ENCODE data around the gene SLC15A1. TPM values are rescaled to one million over a fixed set of nuclear protein-coding genes. Genes with fewer than 3 reads are reported as not detected.

The SLC15A1 gene
- total RNA-seq, 1 experiment from 2014 or later, result 2.6 TPM

GRCh38 chr13:98721825-98722510, 30.5 kb downstream of the SLC15A1 start:
- TF ChIP-seq ZBTB33 (IDR thresholded peaks at IDR 0.05; ENCODE audit: extremely low read depth, insufficient replicate concordance, low read length) (no peak), YY1 (IDR thresholded peaks at IDR 0.05; ENCODE audit: extremely low read depth, insufficient replicate concordance, low read depth, low read length) (no peak), MAX (IDR thresholded peaks at IDR 0.05) (no peak), POLR2AphosphoS5 (IDR thresholded peaks at IDR 0.05; ENCODE audit: low read depth, low read length) (no peak), ZNF274 (IDR thresholded peaks at IDR 0.05; ENCODE audit: low read depth, low read length) (no peak), EZH2phosphoT487 (IDR thresholded peaks at IDR 0.05; ENCODE audit: borderline replicate concordance) (no peak), SP1 (IDR thresholded peaks at IDR 0.05; ENCODE audit: low read depth) (peak; percentile 56; the same call in 1 of the 2 replicates), EZH2 (IDR thresholded peaks at IDR 0.05) (no peak), JUND (IDR thresholded peaks at IDR 0.05) (peak; percentile 64), FOSL1 (IDR thresholded peaks at IDR 0.05; ENCODE audit: low read depth) (peak; percentile 82), CEBPB (IDR thresholded peaks at IDR 0.05; ENCODE audit: low read depth) (0 out of 2 replicates have a peak, but pooled peaks have one; percentile 33), POLR2A (IDR thresholded peaks at IDR 0.05; ENCODE audit: borderline replicate concordance, extremely low read depth, insufficient read depth, insufficient read length) (no peak), ZFX (IDR thresholded peaks at IDR 0.05) (no peak), SRF (IDR thresholded peaks at IDR 0.05; ENCODE audit: low read depth) (0 out of 2 replicates have a peak, but pooled peaks have one; percentile 34), EGR1 (IDR thresholded peaks at IDR 0.05; ENCODE audit: low read depth) (no peak)
- Histone ChIP-seq H4K20me1 (ENCODE audit: insufficient read depth) (no peaks in the 10 kb centered on the region), H3K9me2 (ENCODE audit: insufficient read depth) (no peaks in the 10 kb centered on the region), H3K27me3 (ENCODE audit: insufficient read depth, low read length) (no peaks in the 10 kb centered on the region), H3K9ac (ENCODE audit: low read length) (no peak overlapping the region), H3K36me3 (ENCODE audit: control insufficient read depth in 1 of 2, insufficient read depth in 2 of 2, low read length in 2 of 2) (no peaks in the 10 kb centered on the region), H3K9me3 (ENCODE audit: control insufficient read depth in 1 of 2, insufficient read depth in 1 of 2, low read depth in 1 of 2, low read length in 2 of 2) (no peaks in the 10 kb centered on the region), H3K79me2 (ENCODE audit: insufficient read depth, low read length) (no peaks in the 10 kb centered on the region), H3K4me1 (ENCODE audit: control insufficient read depth in 1 of 2, insufficient read depth in 2 of 2, low read length in 2 of 2) (peaks cover 0 to 9% of the 10 kb centered on the region in 2 experiments; a peak in 1 of 4 replicates), H3K27ac (ENCODE audit: low read depth, low read length) (no peak overlapping the region), H3K4me2 (ENCODE audit: low read length) (no peak overlapping the region), H2AFZ (ENCODE audit: low read depth, low read length, poor library complexity, severe bottlenecking) (no peak overlapping the region), H3K4me3 (replicated peaks in 1 of 2; ENCODE audit: low read depth in 1 of 2, low read length in 2 of 2) (no peak overlapping the region)
- DNase-seq (ENCODE audit: low read depth, low spot score) (no peak), ATAC-seq (no peak)
- ChIA-PET CTCF (no interaction called here), RAD21 (ENCODE audit: low non-redundant PET in 1 of 2, low total read pairs in 2 of 2, uncharacterized antibody in 2 of 2, unreplicated experiment in 2 of 2) (no interaction called here), POLR2A (no interaction called here)
- no TSS peak for BruUV-seq (replicated peaks)
- intact Hi-C loops (cut with micrococcal nuclease), result no loop called here

Data from HCT116 (cell line).